HG03025 (cell line): ENCODE measurements around the gene PPM1D.

Experiments
- ATAC-seq: cut with Tn5 transposase; IDR thresholded peaks from one replicate; pipeline ENCODE4 v1.9.1; 2021; ENCODE audit warnings: mild to moderate bottlenecking, moderate library complexity; ENCODE audit not compliant: unreplicated experiment, low FRiP score

PPM1D gene

DNA sequence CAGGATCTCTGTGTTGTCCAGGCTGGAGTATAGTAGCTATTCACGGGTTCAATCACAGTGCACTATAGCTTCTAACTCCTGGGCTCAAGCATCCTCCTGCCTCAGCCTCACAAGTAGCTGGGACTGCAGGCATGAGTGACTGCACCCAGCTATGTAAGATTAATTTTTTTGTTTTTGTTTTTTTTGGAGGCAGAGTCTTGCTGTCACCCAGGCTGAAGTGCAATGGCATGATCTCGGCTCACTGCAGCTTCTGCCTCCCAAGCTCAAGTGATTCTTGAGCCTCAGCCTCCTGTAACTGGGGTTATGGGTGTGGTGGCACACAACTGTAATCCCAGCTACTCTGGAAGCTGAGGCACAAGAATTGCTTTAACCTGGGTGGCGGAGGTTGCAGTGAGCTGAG, 15.8 kb downstream of the PPM1D start:
- ATAC-seq: no peak

GRCh38 chr17:60618080-60618479, 18.1 kb downstream of the PPM1D start:
- no peak for ATAC-seq

- ATAC-seq: no peak
Observed at GRCh38 chr17:60618854-60619526, 19.0 kb downstream of the PPM1D start.

DNA sequence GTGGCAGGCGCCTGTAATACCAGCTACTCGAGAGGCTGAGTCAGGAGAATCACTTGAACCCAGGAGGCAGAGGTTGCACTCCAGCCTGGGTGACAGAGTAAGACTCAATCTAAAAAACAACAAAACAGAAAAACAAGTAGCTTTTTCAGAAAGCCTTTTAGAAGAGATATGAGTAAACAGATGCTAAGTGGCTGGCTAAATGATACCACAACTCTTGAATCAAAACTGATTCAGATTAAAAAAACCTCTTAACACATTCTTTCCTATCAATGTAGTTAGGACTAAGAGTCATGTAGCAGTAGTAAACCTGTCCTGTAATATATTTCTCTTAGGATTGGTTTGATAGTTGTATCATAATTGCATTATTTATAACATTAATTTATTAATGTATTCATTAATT, 23.0 kb downstream of the PPM1D start:
- ATAC-seq: no peak

- no peak for ATAC-seq
Observed at GRCh38 chr17:60623415-60623814, 23.4 kb downstream of the PPM1D start.

- ATAC-seq: no peak
Observed at GRCh38 chr17:60627124-60627523, 27.1 kb downstream of the PPM1D start.

DNA sequence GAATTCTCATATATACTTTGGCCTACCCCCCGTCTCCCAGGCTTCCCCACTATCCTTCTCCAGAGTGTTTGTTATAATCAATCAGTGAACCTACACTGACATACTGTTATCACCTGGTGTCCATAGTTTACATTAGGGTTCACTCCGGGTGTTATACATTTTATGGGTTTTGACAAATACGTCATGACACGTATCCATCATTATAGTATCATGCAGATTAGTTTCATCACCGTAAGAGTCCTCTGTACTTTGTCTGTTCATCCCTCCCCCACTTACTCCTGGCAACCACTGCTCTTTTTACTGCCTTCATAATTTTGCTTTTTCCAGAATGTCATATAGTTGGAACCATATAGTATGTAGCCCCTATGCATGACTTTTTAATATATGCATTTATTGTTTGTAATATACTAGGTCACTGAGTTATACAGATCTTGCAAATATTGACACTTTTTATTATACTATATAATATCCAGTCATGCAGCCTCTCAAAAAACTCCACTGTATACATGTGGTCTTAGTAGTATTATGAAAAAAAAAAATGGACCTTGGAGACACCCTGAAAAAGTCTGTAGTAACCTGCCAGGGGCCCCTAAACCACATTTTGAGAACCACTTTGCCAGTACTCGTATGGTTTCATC, 28.4 kb downstream of the PPM1D start:
- ATAC-seq: no peak

DNA sequence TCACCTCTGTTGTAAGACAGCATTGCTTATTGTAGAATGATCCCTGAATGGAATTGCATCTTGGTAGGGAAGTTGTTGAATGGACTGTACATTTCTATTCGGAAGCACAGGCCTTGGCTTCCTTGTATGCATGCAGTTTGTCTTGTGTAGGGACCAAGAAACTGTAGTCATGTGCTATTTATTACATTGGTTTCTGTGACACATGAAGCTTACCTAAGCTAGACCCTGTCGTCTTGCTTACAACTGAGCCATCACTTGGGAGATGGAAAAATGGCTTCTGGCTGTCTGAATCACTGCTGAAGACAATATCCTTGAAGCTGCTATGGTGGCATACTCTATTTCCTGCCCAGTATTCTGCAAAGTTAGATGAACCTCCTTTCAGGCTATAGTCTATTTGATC, 29.1 kb downstream of the PPM1D start:
- no peak for ATAC-seq

GRCh38 chr17:60630352-60630751, 30.4 kb downstream of the PPM1D start:
- ATAC-seq: no peak

- ATAC-seq: no peak
Observed at GRCh38 chr17:60631119-60631518, 31.1 kb downstream of the PPM1D start.

DNA sequence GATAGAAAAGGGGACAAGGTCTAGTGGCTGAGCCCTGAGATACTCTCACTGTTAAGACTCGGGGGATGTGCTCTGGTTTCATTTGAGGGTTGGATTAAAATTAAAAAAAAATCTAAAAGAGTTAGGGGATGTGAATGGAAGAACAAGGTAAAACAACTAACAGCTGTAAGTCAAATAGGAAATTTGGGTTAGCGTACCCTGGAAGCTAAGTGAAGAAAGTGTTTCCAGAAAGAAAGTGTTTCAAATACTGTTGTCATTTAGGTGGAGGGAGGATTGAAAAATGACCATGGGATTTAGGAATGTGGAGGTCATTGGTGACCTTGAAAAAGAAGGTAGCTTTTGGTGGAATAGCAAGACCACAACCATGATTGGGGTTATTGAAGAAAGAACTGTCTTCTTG, 37.7 kb downstream of the PPM1D start:
- ATAC-seq: no peak

- no peak for ATAC-seq
Observed at GRCh38 chr17:60639019-60639330, 39.0 kb downstream of the PPM1D start.

GRCh38 chr17:60640503-60640902, 40.5 kb downstream of the PPM1D start:
- no peak for ATAC-seq

DNA sequence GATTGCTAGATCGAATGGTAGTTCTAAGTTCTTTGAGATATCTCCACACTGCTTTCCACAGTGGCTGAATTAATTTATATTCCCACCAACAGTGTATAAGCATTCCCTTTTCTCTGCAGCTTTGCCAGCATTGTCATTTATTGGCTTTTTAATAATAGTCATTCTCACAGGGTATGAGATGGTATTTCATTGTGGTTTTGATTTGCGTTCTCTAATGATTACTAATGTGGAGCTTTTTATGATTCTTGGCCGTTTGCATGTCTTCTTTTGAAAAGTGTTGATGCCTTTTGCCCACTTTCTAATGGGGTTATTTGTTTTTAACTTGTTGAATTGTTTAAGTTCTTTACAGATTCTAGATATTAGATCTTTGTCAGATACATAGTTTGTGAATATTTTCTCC, 41.1 kb downstream of the PPM1D start:
- ATAC-seq: no peak

DNA sequence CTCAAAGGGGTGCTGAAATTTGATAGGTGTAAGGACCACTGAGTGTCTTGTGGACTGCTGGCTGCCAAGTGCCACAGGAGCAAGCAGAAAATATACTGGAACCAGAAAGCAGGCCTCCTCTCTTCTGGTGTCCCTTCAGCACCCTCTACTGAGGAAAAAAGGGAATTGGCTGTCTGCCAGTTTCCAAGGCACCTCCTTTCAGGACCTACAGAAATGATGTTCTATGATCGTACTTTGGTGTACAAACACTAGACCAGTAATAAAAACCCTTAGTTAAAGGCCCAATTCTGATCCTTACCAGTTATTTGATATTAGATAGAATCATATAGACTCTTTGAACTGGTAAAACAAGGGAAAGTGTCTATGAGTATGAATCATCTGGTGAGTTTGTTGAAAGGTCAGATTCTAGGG, 41.8 kb downstream of the PPM1D start:
- no peak for ATAC-seq

DNA sequence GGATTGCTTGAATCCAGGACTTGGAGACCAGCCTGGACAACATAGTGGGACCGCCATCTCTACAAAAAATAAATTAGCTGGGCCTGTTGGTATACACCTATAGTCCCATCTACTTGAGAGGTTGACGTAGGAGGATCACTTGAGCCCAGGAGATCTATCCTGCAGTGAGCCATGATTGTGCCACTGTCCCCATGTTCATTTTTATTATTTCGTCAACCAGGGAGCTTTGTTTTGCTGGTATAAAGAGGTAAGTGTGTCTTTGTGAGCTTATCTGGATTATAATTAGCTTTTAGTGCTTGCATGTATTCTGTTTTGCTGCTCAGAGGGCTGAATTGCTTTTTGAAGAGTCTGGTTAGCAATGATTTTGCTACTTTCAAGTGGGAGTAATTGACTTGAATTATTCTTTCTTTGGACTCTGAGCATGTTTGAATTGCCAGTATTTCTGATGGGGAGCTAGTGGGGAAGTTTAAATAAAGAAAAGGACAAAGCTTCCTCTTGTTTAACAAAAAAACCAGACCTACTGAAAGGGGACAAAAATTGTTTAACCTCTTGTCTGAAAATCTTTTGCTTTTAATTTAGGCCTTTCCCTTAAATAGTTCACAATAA, 46.0 kb downstream of the PPM1D start:
- no peak for ATAC-seq

- no peak for ATAC-seq
Observed at GRCh38 chr17:60646701-60647100, 46.7 kb downstream of the PPM1D start.

GRCh38 chr17:60647705-60648104, 47.7 kb downstream of the PPM1D start:
- no peak for ATAC-seq

DNA sequence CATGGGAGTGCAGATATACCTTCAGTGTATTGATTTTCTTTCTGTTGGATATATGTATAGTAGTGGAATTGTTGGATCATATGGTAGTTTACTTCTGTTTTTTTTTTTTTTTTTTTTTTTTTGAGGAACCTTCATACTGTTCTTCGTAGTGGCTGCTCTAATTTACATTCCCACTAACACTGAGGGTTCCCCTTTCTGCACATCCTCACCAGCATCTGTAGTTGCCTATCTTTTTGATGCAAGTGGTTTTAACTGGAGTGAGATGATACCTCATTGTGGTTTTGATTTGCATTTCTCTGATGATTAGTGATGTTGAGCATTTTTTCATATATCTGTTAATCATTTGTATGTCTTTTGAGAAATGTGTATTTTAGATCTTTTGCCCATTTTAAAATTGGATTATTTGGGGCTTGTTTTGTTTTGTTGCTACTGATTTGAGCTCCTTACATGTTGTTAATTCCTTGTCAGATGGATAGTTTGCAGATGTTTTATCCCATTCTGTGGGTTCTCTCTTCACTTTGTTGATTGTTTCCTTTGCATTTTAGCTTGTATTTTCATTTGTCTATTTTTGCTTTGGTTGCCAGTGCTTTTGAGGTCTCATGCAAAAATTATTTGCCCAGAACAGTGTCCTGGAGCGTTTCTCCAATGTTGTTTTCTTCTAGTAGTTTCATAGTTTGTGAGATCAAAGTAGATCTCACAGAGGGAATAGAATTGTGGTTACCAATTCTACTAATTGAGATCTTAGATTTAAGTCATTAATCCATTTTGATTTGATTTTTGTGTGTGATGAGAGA, 52.7 kb downstream of the PPM1D start:
- no peak for ATAC-seq

GRCh38 chr17:60653569-60653968, 53.6 kb downstream of the PPM1D start:
- no peak for ATAC-seq

- ATAC-seq: no peak
Observed at GRCh38 chr17:60656499-60656898, 56.5 kb downstream of the PPM1D start.
